ENCODE measurements around the gene PJA2. TPM values are rescaled to one million over a fixed set of nuclear protein-coding genes. Genes with fewer than 3 reads are reported as not detected.
A peak's percentile ranks its signal among the peaks of the same experiment; 100 is the strongest.

PJA2 gene, protein sequence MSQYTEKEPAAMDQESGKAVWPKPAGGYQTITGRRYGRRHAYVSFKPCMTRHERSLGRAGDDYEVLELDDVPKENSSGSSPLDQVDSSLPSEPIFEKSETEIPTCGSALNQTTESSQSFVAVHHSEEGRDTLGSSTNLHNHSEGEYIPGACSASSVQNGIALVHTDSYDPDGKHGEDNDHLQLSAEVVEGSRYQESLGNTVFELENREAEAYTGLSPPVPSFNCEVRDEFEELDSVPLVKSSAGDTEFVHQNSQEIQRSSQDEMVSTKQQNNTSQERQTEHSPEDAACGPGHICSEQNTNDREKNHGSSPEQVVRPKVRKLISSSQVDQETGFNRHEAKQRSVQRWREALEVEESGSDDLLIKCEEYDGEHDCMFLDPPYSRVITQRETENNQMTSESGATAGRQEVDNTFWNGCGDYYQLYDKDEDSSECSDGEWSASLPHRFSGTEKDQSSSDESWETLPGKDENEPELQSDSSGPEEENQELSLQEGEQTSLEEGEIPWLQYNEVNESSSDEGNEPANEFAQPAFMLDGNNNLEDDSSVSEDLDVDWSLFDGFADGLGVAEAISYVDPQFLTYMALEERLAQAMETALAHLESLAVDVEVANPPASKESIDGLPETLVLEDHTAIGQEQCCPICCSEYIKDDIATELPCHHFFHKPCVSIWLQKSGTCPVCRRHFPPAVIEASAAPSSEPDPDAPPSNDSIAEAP
- total RNA-seq (100 to 1,000 TPM in 1 of 9 donors, 10 to 100 TPM in 8; 62.0 to 108 (median 87.9) TPM), polyA plus RNA-seq (10 to 100 TPM; 19.0 to 59.8 TPM)
- long read RNA-seq, donor 1, full-length matches to known transcripts, result 168 of 199 reads
- long read RNA-seq, donor 1, partial matches to known transcripts, result 16 of 199 reads
- long read RNA-seq, donor 1, other reads (novel, unspliced or antisense), result 15 of 199 reads
- long read RNA-seq, donor 2, full-length matches to known transcripts, result 176 of 237 reads
- long read RNA-seq, donor 2, partial matches to known transcripts, result 56 of 237 reads
- long read RNA-seq, donor 2, other reads (novel, unspliced or antisense), result 5 of 237 reads
- long read RNA-seq, donor 3, full-length matches to known transcripts, result 188 of 209 reads
- long read RNA-seq, donor 3, partial matches to known transcripts, result 10 of 209 reads
- long read RNA-seq, donor 3, other reads (novel, unspliced or antisense), result 11 of 209 reads

DNA sequence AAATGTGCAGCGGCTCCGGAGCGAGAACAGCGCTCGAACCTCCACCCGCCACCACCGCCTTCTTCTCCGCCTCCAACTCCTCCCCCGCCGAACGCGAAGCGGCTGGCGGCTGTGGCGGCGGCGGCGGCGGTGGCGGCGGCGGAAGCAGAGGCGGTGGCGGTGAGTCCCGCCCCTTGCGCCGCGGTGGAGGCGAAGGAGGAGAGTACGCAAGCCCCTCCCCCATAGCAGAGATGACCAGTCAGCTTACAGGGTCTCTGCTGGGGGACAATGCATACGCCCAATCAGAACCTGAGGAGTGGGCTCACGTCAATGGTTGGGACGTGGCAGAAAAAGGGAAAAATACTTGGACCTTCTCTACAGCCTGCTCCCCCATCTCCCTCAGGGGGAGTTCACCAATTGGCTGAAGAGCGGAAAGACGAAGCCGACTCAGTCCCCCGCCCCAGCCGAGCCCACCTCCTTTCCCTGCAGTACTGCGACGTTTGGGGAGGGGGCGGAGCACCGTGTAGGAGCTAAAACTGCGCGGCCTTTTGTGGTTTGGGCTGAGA, at the start of gene PJA2:
TSS of gene PJA2 (minus strand) at position 131 of the 545 bp plus-strand sequence. CDS start 26,541 bp downstream, outside the sequence.
- peak in 1 of 2 donors; percentile 61 for TF ChIP-seq POLR2A (IDR thresholded peaks at IDR 0.05)
- TF ChIP-seq, protein P1, sequence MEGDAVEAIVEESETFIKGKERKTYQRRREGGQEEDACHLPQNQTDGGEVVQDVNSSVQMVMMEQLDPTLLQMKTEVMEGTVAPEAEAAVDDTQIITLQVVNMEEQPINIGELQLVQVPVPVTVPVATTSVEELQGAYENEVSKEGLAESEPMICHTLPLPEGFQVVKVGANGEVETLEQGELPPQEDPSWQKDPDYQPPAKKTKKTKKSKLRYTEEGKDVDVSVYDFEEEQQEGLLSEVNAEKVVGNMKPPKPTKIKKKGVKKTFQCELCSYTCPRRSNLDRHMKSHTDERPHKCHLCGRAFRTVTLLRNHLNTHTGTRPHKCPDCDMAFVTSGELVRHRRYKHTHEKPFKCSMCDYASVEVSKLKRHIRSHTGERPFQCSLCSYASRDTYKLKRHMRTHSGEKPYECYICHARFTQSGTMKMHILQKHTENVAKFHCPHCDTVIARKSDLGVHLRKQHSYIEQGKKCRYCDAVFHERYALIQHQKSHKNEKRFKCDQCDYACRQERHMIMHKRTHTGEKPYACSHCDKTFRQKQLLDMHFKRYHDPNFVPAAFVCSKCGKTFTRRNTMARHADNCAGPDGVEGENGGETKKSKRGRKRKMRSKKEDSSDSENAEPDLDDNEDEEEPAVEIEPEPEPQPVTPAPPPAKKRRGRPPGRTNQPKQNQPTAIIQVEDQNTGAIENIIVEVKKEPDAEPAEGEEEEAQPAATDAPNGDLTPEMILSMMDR (IDR thresholded peaks at IDR 0.05), result peak in 11 of 12 donors; percentile 24 to 64 (median 38)
- intact Hi-C loops (cut with DNase I), result loop anchor here in 5 of 10 donors (1.0 to 10.0 kb wide), 6 partner anchors 63 to 1025 kb away; partner anchors contain the start of genes FER (in 2 of the 5) and FBXL17 (in 1 of the 5)
- Histone ChIP-seq H3K9me3 (peaks cover 0 to 7% (median 0%) of the 10 kb centered on the region in 12 donors), H3K27me3 (no peaks in the 10 kb centered on the region), H3K4me3 (peak within 1 kb of the TSS; percentile 78 to 95 (median 88)), H3K4me1 (peaks cover 9 to 54% (median 43%) of the 10 kb centered on the region in 12 donors), H3K27ac (peak within 1 kb of the TSS; percentile 93 to 100 (median 99)), H3K36me3 (no peaks in the 10 kb centered on the region)
- ATAC-seq, result peak; percentile 95 to 98 (median 96)
- WGBS, 4 donors, result 0 to 1% (median 1%) methylated on average over 18 to 44 of the region's 44 CpGs
- peak; percentile 98 to 100 (median 99) for DNase-seq

DNA sequence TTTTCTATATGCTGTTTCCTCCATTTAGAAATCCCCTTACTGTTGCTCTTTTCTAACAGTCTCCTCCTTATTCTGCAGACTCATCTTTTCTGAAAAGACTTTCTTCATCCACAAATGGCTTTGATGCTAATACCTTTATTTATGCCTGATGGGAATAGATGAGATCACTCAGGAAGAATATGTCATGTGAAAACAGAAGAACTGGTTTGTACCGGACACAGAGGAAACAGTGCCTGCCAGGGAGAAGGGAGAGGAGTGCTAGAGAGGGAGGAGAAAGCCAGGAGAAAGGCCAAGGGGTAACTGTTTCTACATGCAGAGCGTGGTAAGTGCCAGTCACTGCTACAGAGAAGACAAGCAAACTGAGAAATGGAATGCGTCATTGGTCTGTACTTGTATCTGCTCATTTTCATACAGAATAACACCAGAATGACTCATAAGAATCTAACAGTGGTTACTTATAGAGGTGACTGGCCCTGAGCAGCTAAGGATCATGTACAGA, 45.9 kb upstream of the PJA2 start:
- H3K27me3 ChIP-seq, result no peaks in the 10 kb centered on the region
- no peak overlapping the region for H3K4me3 ChIP-seq
- intact Hi-C loops (cut with DNase I), result no loop called here
- TF ChIP-seq, protein P1 (IDR thresholded peaks at IDR 0.05), result no peak
- peaks cover 0 to 7% (median 0%) of the 10 kb centered on the region in 12 donors for H3K9me3 ChIP-seq
- H3K27ac ChIP-seq, result peak overlapping the region in 7 of 12 donors; percentile 20 to 45 (median 32)
- DNase-seq, result peak in 3 of 5 donors; percentile 26 to 44 (median 39)
- no peaks in the 10 kb centered on the region for H3K36me3 ChIP-seq
- WGBS, 4 donors, result 15 to 37% (median 18%) methylated on average over 3 of the region's 3 CpGs
- ATAC-seq, result peak; percentile 69 to 97 (median 94)
- H3K4me1 ChIP-seq, result peaks cover 0 to 23% (median 14%) of the 10 kb centered on the region in 12 donors

DNA sequence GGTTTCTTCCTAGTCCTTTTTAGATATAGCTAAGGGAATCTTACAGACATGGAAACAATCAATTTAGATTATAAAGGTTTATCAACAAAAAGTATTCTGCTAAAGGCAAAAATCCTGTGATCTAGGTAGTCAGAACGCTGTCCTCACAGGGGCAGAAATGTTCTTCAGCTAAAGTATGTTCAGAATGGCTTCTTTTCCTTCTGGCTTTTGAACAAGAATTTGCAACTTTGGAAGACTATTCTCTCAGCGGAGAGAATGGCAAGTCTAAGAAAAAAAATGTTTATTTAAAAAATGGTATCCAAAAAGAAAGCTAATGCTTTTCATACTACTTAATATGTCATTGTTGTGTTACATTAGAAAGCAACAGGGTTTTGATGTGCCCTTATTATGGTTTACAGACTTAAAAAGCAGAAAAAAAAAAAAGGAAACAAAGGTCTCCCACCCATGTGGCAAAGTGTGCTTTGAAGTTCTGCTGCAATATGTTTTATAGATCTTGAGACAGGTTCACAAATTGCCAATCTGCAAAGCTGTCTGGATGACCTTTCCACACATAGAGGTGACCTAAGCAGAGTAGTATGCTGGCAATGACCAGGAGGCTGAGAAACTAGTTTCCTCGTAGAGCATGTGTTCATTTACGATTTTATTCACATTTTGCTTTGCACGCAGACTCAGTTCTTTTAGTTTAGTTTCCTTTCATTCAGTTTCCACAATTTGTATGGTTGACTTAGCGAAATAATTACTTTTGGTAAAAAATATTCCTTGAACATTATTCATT, 45.1 kb upstream of the PJA2 start:
- intact Hi-C loops (cut with DNase I), result no loop called here
- Histone ChIP-seq H3K4me1 (peaks cover 0 to 23% (median 14%) of the 10 kb centered on the region in 12 donors), H3K9me3 (peaks cover 0 to 7% (median 0%) of the 10 kb centered on the region in 12 donors), H3K4me3 (peak overlapping the region in 1 of 12 donors; percentile 6), H3K27me3 (no peaks in the 10 kb centered on the region), H3K36me3 (no peaks in the 10 kb centered on the region), H3K27ac (peak overlapping the region in 8 of 12 donors; percentile 20 to 45 (median 30))
- ATAC-seq, result peak; percentile 51 to 91 (median 73)
- TF ChIP-seq POLR2A (IDR thresholded peaks at IDR 0.05), result no peak
- TF ChIP-seq, protein P1 (IDR thresholded peaks at IDR 0.05), result no peak
- WGBS, 4 donors, result 58 to 64% (median 61%) methylated on average over 6 of the region's 6 CpGs
- no peak for DNase-seq

Data from heart left ventricle (tissue), 16 donors.